GM06990 (cell line): ENCODE measurements around the gene BACH2.

ENCODE experiments used
- DNase-seq: peaks from one replicate; pipeline ENCODE4 v3.0.0-alpha.2; 2011; ENCODE audit not compliant: insufficient read length; ENCODE audit errors: extremely low read depth
- H3K27me3 ChIP-seq: replicated peaks from 2 replicates; pipeline ENCODE4 v1.6.0; 2011; ENCODE audit warnings: low read length; ENCODE audit not compliant: control insufficient read depth, insufficient read depth
- H3K36me3 ChIP-seq: 2 replicates; pipeline ENCODE4 v1.5.1; 2011; ENCODE audit warnings: low read length; ENCODE audit not compliant: control insufficient read depth, insufficient read depth
- H3K4me3 ChIP-seq: replicated peaks from 2 replicates; pipeline ENCODE4 v1.5.1; 2011; ENCODE audit warnings: low read depth, mild to moderate bottlenecking, control low read depth, low read length
- TF ChIP-seq, protein P1 (sequence below): IDR thresholded peaks from 2 replicates; pipeline ENCODE4 v1.5.1; 2011; ENCODE audit warnings: low read length, control low read depth, mild to moderate bottlenecking, inconsistent platforms; ENCODE audit not compliant: insufficient read depth, poor library complexity, severe bottlenecking

Gene BACH2

DNA sequence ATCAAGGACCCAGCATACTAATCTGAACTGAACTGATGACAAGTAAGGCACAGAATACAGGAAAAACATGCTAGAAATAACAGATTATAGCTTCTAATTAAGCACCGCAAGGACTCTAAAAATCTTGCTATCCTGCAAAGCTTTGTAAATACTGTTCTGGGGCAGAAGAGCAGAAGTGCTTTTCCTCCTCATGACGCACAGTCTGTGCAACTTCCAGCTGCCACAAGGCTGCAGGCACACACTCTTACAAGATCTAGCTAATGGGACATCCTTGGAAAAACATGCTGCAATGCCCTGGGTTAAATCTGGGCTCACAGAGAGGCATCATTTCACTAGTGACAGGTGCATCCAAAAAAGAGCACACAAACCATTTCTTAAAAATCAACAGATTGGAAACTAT lies 213.8 kb downstream of the BACH2 start:
- H3K27me3 ChIP-seq: no peaks in the 10 kb centered on the region; the same call in 1 of the 2 replicates
- TF ChIP-seq, protein P1, sequence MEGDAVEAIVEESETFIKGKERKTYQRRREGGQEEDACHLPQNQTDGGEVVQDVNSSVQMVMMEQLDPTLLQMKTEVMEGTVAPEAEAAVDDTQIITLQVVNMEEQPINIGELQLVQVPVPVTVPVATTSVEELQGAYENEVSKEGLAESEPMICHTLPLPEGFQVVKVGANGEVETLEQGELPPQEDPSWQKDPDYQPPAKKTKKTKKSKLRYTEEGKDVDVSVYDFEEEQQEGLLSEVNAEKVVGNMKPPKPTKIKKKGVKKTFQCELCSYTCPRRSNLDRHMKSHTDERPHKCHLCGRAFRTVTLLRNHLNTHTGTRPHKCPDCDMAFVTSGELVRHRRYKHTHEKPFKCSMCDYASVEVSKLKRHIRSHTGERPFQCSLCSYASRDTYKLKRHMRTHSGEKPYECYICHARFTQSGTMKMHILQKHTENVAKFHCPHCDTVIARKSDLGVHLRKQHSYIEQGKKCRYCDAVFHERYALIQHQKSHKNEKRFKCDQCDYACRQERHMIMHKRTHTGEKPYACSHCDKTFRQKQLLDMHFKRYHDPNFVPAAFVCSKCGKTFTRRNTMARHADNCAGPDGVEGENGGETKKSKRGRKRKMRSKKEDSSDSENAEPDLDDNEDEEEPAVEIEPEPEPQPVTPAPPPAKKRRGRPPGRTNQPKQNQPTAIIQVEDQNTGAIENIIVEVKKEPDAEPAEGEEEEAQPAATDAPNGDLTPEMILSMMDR: no peak
- H3K4me3 ChIP-seq: no peak overlapping the region
- H3K36me3 ChIP-seq: no peaks in the 10 kb centered on the region
- DNase-seq: no peak

DNA sequence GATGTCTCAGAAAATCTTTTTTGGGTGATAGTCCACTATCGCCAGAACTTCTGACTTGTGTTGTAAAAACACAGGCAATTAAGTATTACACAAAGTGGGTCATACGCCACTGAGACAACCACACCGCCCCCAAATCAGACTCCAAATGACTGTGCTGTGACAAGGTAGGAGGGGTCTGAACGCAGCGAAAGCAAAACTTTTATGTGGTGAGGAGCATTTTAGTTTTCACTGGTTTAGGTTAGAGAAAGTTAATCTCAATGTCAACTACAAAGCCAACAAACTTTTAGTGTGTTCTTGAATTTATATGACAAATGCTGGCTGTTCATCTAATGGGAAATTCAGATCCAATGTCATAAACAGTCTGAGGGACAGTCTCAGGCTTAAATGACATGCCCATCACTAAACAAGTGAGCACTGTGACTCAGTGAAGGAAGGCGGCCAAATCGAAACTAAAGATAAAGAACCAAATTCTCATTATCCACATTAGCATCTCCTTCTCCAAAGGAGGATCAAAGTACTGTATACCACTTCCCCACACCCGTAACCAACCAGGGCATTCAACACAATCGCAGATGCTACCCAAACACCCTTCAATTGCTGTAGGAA lies 215.7 kb downstream of the BACH2 start:
- H3K27me3 ChIP-seq: no peaks in the 10 kb centered on the region; the same call in 1 of the 2 replicates
- DNase-seq: peak; percentile 37
- TF ChIP-seq, protein P1: no peak
- H3K4me3 ChIP-seq: no peak overlapping the region
- H3K36me3 ChIP-seq: no peaks in the 10 kb centered on the region

DNA sequence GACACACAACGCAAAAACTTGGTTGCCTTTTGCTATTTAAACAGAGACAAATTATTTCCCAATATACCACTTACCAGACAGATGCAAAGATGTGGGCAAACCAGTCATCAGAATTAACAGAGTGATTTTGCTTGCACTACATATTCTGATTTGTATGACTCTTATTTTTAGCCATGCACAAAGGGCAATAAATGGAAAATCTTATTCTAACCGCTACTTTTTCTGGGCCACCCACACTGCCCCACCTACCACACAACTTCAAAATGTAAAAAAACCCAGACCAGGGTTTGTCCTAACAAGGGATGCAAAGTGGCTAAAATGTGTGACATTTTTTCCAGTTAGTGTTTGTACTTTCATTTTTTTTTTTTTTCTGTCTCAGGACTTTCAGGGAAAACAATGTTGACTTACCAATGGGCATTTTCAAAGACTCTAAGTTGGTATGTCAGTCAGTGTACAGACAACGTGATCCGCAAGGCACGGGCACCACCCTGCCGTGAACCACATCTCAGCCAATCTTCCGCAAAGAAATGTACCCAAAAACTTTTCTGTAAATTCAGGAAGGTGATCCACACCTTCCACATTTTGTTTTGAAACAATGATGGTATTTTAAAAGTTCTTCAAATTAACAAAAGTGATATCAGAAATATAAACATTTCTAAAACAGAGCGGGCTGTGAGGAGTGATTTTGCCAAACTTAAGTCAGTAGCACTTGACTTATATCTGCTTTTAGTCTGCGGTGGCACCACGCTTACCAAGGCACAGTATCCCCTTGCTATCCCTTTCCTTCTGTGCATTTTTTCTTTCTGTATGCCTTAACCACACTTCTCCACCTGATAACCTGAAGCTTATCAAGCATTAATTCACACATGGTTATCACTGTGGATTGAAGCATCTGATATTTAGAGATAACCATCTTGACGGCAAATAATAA lies 216.8 kb downstream of the BACH2 start:
- TF ChIP-seq, protein P1: no peak
- H3K4me3 ChIP-seq: no peak overlapping the region
- no peaks in the 10 kb centered on the region for H3K36me3 ChIP-seq
- no peak for DNase-seq
- no peaks in the 10 kb centered on the region; the same call in 1 of the 2 replicates for H3K27me3 ChIP-seq

DNA sequence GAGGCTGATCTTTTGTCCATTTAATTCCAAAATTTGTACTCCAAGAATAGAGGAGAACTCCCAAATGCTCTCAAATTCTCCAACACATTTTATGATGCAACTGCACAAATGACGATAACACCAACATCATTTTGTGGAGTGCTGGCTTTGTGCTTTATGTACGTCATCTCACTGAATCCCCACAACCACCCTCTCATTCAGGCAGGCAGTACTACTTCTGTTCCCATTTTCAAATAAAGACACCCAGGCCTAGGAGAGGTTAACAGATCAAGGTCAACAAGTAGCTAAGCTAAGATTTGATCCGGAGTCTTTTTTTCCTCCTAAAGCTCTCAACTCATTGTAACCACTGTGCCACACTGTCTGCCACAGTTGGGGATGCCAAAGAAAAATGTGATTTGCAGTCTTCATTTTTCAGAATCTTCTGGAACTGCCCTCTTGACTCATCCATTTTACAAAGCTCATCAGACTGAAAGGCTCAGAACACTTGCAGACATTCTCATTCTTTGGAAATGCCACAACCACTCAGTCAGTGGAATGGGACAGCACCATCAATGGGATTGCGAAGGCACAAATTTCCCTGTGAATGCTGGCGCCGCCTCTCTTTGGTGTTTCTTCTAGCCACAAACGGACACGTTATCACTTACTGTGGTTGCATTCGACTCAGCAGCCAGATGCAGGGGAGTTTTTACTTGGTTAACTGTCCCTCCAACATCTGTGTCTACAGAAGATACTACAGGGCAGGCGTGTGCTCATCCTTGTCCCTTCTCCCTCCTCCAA lies 217.9 kb downstream of the BACH2 start:
- DNase-seq: no peak
- TF ChIP-seq, protein P1: no peak
- Histone ChIP-seq H3K4me3 (no peak overlapping the region), H3K36me3 (no peaks in the 10 kb centered on the region), H3K27me3 (no peaks in the 10 kb centered on the region; the same call in 1 of the 2 replicates)

DNA sequence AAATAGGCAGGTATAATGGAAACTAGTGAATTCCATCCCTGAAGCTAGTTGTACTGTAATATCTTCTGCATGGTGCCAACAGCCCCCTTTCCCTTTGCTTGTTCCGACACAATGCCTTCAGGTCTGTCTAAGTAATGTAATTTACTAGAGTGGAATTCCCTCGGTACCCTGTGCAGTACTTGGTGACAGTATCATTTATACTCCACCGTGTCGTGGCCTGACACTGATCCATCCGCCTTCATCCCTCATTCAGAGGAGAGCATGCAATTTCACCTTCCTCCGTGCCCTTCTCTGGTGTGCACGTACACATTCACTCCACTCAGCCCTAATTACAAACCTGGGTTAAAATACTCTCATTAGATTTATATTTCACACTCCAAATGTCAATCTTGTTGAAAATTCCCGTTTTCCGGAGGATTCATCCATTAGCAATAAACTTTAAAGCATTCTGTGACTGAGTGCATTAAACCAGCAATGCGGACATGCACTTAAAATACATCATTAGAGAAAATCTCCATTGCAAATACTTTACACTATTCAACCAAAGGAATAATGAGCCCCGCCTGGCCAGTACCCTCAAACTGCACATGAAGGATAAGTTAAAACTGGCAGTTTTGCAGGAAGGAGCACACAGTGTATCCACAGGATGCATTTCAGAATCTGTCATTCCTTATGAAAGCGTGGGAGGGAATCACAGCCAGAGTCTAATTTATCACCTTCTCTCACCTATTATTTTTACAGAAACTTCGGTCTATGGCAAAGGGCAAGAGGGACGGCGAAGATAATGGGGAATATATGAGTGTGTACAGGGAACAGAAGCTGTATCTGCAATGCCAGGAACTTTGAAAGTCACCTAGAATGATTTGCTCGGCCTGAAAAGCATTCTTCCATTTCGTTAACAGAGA lies 219.9 kb downstream of the BACH2 start:
- Histone ChIP-seq H3K36me3 (no peaks in the 10 kb centered on the region), H3K4me3 (no peak overlapping the region), H3K27me3 (no peaks in the 10 kb centered on the region; the same call in 1 of the 2 replicates)
- TF ChIP-seq, protein P1: no peak
- DNase-seq: no peak
